OCI-LY1 (cell line): Measurements from ENCODE around the gene RNF157.

Experiments used
- H2AFZ ChIP-seq: fragments of 200-600 bp; sonication (generic), shearing (Covaris generic); 2 replicates; pipeline ENCODE4 v1.6.0; 2014; ENCODE audit warnings: antibody characterized with exemption, mild to moderate bottlenecking, low read length
- H3F3A ChIP-seq: fragments of 200-600 bp; sonication (generic), shearing (Covaris generic); 2 replicates; pipeline ENCODE4 v1.6.0; 2014; ENCODE audit warnings: mild to moderate bottlenecking, antibody characterized with exemption, low read length, moderate library complexity; ENCODE audit not compliant: insufficient read depth
- H3K27ac ChIP-seq: fragments of 200-600 bp; sonication (generic); 2 replicates; pipeline ENCODE4 v1.5.1; 2014; ENCODE audit warnings: low read length, mixed run types, mild to moderate bottlenecking, low read depth; ENCODE audit not compliant: poor library complexity, severe bottlenecking
- H3K27me3 ChIP-seq: fragments of 200-600 bp; sonication (generic); 2 replicates; pipeline ENCODE4 v1.6.0; 2014; ENCODE audit warnings: antibody characterized with exemption, mild to moderate bottlenecking, low read length, moderate library complexity; ENCODE audit not compliant: insufficient read depth
- H3K36me3 ChIP-seq: fragments of 200-600 bp; sonication (generic); 2 replicates; pipeline ENCODE4 v1.6.1; 2014; ENCODE audit warnings: mild to moderate bottlenecking, antibody characterized with exemption, low read length, moderate library complexity, mixed read lengths; ENCODE audit not compliant: insufficient read depth
- H3K4me1 ChIP-seq: fragments of 200-600 bp; sonication (generic); 2 replicates; pipeline ENCODE4 v1.5.1; 2014; ENCODE audit warnings: mild to moderate bottlenecking, low read length, moderate library complexity; ENCODE audit not compliant: insufficient read depth, severe bottlenecking
- H3K4me2 ChIP-seq: fragments of 200-600 bp; sonication (generic), shearing (Covaris generic); 2 replicates; pipeline ENCODE4 v1.6.1; 2014; ENCODE audit warnings: low read length
- H3K4me3 ChIP-seq: fragments of 200-600 bp; sonication (generic); 2 replicates; pipeline ENCODE4 v1.5.1; 2014; ENCODE audit warnings: low read length, low read depth, mild to moderate bottlenecking, mixed read lengths; ENCODE audit not compliant: poor library complexity, severe bottlenecking
- H3K79me2 ChIP-seq: fragments of 200-600 bp; shearing (Covaris generic); 2 replicates; pipeline ENCODE4 v1.6.1; 2016; ENCODE audit warnings: mixed run types, low read length, mixed read lengths; ENCODE audit not compliant: insufficient read depth
- H3K9ac ChIP-seq: fragments of 200-600 bp; sonication (generic), shearing (Covaris generic); 2 replicates; pipeline ENCODE4 v1.6.1; 2014; ENCODE audit warnings: mild to moderate bottlenecking, low read length, mixed read lengths
- H3K9me2 ChIP-seq: fragments of 200-600 bp; sonication (generic), shearing (Covaris generic); 2 replicates; pipeline ENCODE4 v1.6.1; 2014; ENCODE audit warnings: low read depth, mild to moderate bottlenecking, low read length, mixed read lengths
- H3K9me3 ChIP-seq: fragments of 200-600 bp; shearing (Covaris generic); 2 replicates; pipeline ENCODE4 v1.6.1; 2014; ENCODE audit warnings: low read length, mixed read lengths
- H4K20me1 ChIP-seq: fragments of 200-600 bp; sonication (generic), shearing (Covaris generic); 2 replicates; pipeline ENCODE4 v1.6.0; 2016; ENCODE audit warnings: mild to moderate bottlenecking, low read length; ENCODE audit not compliant: insufficient read depth
- EZH2 ChIP-seq: fragments of 200-600 bp; sonication (generic), shearing (Covaris generic); IDR thresholded peaks from 2 replicates; pipeline ENCODE4 v1.8.0; 2017; ENCODE audit warnings: borderline replicate concordance, mixed run types, mild to moderate bottlenecking, antibody characterized with exemption, low read length, moderate library complexity, mixed read lengths
- TF ChIP-seq, protein P1 (sequence below): fragments of 200-600 bp; sonication (generic), shearing (Covaris generic); IDR thresholded peaks from 2 replicates; pipeline ENCODE4 v1.5.1; 2017; ENCODE audit warnings: mild to moderate bottlenecking, antibody characterized with exemption, low read length, moderate library complexity, mixed read lengths

Gene RNF157

DNA sequence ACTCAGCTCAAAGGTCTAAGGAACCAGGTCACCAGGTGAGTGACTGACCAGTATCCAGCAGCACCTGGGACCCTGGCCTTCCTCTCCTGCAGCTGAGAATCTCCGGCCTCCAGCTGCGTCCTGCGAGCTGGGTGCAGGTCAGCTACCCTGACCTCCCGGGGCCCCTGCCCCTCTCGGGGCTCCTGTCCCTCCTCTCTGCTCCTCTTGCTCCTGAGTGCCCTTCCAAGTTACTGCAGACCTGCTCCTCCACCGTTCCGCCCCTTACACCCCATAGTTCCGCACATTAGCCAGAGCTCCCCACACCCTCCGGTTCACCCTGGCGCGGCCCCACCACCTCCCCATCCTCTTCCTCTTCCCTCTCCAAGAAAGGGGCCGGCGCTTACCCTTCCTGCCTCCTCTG is 109.8 kb downstream of the RNF157 start:
- Histone ChIP-seq H3K9me3 (no peaks in the 10 kb centered on the region), H3K36me3 (no peaks in the 10 kb centered on the region), H2AFZ (no peak overlapping the region), H3F3A (no peaks in the 10 kb centered on the region), H3K27ac (no peak overlapping the region), H4K20me1 (no peaks in the 10 kb centered on the region), H3K4me1 (no peaks in the 10 kb centered on the region), H3K4me2 (no peak overlapping the region), H3K27me3 (peaks cover 15% of the 10 kb centered on the region), H3K4me3 (no peak overlapping the region), H3K9me2 (no peaks in the 10 kb centered on the region), H3K79me2 (no peaks in the 10 kb centered on the region), H3K9ac (no peak overlapping the region)
- TF ChIP-seq, protein P1, sequence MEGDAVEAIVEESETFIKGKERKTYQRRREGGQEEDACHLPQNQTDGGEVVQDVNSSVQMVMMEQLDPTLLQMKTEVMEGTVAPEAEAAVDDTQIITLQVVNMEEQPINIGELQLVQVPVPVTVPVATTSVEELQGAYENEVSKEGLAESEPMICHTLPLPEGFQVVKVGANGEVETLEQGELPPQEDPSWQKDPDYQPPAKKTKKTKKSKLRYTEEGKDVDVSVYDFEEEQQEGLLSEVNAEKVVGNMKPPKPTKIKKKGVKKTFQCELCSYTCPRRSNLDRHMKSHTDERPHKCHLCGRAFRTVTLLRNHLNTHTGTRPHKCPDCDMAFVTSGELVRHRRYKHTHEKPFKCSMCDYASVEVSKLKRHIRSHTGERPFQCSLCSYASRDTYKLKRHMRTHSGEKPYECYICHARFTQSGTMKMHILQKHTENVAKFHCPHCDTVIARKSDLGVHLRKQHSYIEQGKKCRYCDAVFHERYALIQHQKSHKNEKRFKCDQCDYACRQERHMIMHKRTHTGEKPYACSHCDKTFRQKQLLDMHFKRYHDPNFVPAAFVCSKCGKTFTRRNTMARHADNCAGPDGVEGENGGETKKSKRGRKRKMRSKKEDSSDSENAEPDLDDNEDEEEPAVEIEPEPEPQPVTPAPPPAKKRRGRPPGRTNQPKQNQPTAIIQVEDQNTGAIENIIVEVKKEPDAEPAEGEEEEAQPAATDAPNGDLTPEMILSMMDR: no peak

DNA sequence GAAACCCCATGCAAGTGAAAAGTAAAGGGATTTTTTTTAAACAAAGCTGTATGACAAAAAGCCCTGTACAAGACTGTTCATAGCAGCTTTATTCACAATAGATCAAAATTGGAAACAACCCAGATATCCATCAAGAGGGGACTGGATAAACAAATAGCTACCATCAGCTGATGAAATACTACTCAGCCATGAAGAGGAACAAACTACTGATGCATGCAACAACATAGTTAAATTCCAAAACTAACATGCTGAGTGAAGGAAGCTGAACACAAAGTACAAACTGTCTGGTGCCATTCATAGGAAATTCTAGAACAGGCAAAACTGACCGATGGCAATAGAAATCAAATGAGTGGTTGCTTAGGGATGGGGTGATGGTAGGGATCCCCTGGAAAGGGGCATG is 114.4 kb downstream of the RNF157 start:
- no peaks in the 10 kb centered on the region for H3K9me2 ChIP-seq
- no peak overlapping the region for H2AFZ ChIP-seq
- H3K27me3 ChIP-seq: peaks cover 13% of the 10 kb centered on the region; the same call in 1 of the 2 replicates
- TF ChIP-seq, protein P1: no peak
- no peak for TF ChIP-seq EZH2
- H3K9ac ChIP-seq: no peak overlapping the region
- H3K79me2 ChIP-seq: no peaks in the 10 kb centered on the region
- peaks cover 7% of the 10 kb centered on the region for H3K4me1 ChIP-seq
- H3K4me3 ChIP-seq: no peak overlapping the region
- H3F3A ChIP-seq: no peaks in the 10 kb centered on the region
- no peaks in the 10 kb centered on the region for H3K9me3 ChIP-seq
- no peak overlapping the region for H3K27ac ChIP-seq
- H4K20me1 ChIP-seq: no peaks in the 10 kb centered on the region
- no peaks in the 10 kb centered on the region for H3K36me3 ChIP-seq
- no peak overlapping the region for H3K4me2 ChIP-seq

DNA sequence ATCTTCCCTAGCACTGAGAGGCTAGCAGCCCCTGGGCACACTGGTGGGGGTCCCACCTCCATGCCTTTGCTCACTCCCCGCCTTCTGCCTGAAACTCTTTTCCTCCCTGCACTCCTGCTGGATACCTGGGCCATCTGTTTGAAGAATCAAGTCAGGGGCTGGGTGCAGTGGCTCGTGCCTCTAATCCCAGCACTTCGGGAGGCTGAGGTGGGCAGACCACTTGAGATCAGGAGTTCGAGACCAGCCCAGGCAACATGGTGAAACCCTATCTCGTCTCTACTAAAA is 115.0 kb downstream of the RNF157 start:
- Histone ChIP-seq H3K36me3 (no peaks in the 10 kb centered on the region), H3K4me3 (no peak overlapping the region), H3K4me1 (peaks cover 7% of the 10 kb centered on the region), H4K20me1 (no peaks in the 10 kb centered on the region), H3K9ac (no peak overlapping the region), H3K4me2 (no peak overlapping the region), H3F3A (no peaks in the 10 kb centered on the region), H2AFZ (no peak overlapping the region), H3K9me2 (no peaks in the 10 kb centered on the region), H3K9me3 (no peaks in the 10 kb centered on the region), H3K27me3 (peaks cover 13% of the 10 kb centered on the region; the same call in 1 of the 2 replicates), H3K27ac (no peak overlapping the region), H3K79me2 (no peaks in the 10 kb centered on the region)
- TF ChIP-seq EZH2: no peak
- TF ChIP-seq, protein P1: no peak
